Memory B cell (primary cell): ENCODE results near the gene ZNF827.
A peak's percentile ranks its signal among the peaks of the same experiment; 100 is the strongest.
"Not testable (repeated sequence)": the region's sequence is repeated elsewhere in the genome, so short reads cannot be mapped to it uniquely, and the experiment has no call there.

Experiments
- ATAC-seq: fragments of 150-1000 bp; cut with Tn5 transposase; 2 replicates; pipeline ENCODE4 v1.10.0; 2021; ENCODE audit warnings: low read depth, mild to moderate bottlenecking, moderate library complexity
- DNase-seq, 2 donors: peaks; one replicate each; pipeline ENCODE4 v3.0.0; 2022; ENCODE audit warnings: low spot score in 2 of 2
- H3K27ac Mint-ChIP-seq: one replicate; pipeline ENCODE4 v1.8.0; 2022; ENCODE audit warnings: mild to moderate bottlenecking, moderate library complexity, mixed read lengths
- H3K27me3 Mint-ChIP-seq: one replicate; pipeline ENCODE4 v1.8.0; 2022; ENCODE audit warnings: mixed read lengths
- H3K36me3 Mint-ChIP-seq: one replicate; pipeline ENCODE4 v1.8.0; 2022; ENCODE audit warnings: mild to moderate bottlenecking, mixed read lengths
- H3K4me1 Mint-ChIP-seq: one replicate; pipeline ENCODE4 v1.8.0; 2022; ENCODE audit warnings: mixed read lengths
- H3K4me3 Mint-ChIP-seq: one replicate; pipeline ENCODE4 v1.8.0; 2022; ENCODE audit warnings: mild to moderate bottlenecking, moderate library complexity, mixed read lengths
- H3K9me3 Mint-ChIP-seq: one replicate; pipeline ENCODE4 v1.8.0; 2022; ENCODE audit warnings: mixed read lengths

ZNF827 gene

DNA sequence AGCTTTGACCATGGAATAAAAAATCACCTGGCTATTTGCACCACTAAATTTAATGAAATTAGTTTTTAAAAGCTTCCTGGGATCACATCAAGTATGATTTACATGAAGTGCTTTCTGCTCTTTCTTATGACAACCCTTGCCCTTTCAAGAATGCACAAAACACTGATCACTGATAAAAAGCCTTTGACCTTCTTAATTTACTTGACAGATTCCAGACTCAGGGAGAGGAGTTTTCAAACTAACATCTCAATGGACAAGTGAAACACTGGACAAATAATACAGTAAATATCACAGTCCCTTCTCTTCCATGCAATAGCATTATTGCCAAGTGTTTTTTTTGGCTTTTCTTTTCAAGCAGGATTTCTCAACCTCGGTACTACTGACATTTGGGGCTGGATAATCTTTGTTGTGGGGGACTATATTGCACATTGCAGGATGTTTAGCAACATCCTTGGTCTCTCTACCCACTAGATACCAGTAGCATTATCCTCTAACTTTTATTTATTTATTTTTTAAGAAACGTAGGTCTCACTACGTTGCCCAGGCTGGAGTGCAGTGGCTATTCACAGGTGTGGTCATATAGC, 86.3 kb downstream of the ZNF827 start:
- Mint-ChIP-seq H3K36me3 (peaks cover 10% of the 10 kb centered on the region), H3K9me3 (no peaks in the 10 kb centered on the region), H3K27me3 (no peaks in the 10 kb centered on the region), H3K27ac (peak overlapping the region; percentile 60), H3K4me1 (peaks cover 5% of the 10 kb centered on the region), H3K4me3 (no peak overlapping the region)
- ATAC-seq (no peak), DNase-seq (no peak)

DNA sequence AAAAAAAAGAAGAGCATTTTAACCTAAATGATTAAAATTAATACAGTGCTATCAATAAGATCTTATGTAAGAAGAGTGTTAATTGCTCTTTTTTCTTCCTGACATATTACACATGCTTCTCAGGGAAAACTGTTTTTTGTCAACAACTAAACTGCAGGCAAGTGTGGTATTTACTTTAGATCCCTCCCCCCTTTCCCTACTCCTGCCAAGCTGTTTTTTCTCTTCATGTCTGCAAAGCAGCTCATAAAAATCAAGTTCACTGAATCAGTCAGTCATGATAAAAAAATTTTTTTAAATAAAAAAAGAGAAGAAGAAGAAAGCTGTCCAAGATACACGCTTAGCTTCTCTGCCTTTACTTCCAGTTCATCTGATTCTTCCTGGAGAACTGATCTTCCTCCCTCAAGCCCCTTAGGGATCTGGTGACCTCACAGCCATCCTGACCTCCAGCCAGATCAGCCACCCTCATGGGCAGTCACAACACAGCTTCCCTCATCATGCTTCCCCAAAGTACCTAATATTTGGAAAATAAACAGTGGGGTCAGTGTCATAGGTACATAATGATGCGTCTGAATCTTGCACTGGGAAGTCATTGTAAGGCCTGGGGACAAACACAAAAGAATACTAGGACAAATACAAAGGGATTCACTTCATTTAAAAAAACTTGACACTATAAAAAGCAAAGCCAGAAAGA, 87.0 kb downstream of the ZNF827 start:
- Mint-ChIP-seq H3K9me3 (no peaks in the 10 kb centered on the region), H3K4me1 (peaks cover 5% of the 10 kb centered on the region), H3K27ac (no peak overlapping the region), H3K36me3 (peaks cover 10% of the 10 kb centered on the region), H3K27me3 (no peaks in the 10 kb centered on the region), H3K4me3 (no peak overlapping the region)
- DNase-seq (no peak), ATAC-seq (no peak)

DNA sequence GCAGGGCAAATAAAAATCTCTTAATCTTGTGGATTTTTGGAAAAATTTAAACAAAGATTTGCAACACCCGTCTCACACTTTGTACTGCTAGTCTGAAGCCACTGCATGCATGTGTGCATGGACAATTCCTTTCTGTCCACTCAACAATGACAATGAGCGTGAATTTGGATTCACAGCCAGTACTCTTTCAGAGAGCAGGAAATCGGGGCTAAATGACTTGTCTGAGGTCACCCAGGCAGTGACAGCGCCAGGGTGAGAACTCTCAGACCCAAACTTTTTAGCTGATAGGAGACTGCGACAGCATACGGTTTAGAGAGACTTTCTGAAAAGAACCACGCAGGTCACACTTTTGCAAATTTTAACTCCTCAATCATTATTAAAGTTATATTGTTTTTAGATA, 90.9 kb downstream of the ZNF827 start:
- Mint-ChIP-seq H3K27me3 (no peaks in the 10 kb centered on the region), H3K4me1 (peaks cover 10% of the 10 kb centered on the region), H3K27ac (peak overlapping the region; percentile 38), H3K36me3 (peaks cover 18% of the 10 kb centered on the region), H3K4me3 (no peak overlapping the region), H3K9me3 (no peaks in the 10 kb centered on the region)
- ATAC-seq: no peak
- DNase-seq: no peak

DNA sequence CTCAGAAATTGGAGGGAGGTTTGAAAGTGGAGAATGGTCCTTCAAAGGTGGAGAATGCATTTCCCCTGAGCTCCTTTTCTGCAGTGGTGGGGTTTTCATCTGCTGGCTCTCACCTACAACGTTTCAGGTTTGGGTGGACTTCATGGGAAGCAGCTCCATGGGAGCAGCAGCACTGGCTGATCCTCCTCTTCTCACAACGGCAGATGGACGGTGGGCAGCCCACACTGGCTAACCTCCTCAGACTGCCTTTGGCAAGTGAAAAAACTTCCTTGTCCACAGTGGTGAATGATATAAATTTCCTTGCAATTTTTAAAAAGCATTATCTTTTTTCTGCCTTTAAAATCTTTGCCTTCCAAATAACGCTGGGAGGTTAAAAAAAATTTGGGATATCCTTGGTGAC, 93.5 kb downstream of the ZNF827 start:
- H3K36me3 Mint-ChIP-seq: peaks cover 36% of the 10 kb centered on the region
- H3K27ac Mint-ChIP-seq: peak overlapping the region; percentile 31
- H3K4me3 Mint-ChIP-seq: no peak overlapping the region
- no peak for ATAC-seq
- DNase-seq: no peak
- H3K9me3 Mint-ChIP-seq: no peaks in the 10 kb centered on the region
- H3K4me1 Mint-ChIP-seq: peaks cover 10% of the 10 kb centered on the region
- no peaks in the 10 kb centered on the region for H3K27me3 Mint-ChIP-seq

DNA sequence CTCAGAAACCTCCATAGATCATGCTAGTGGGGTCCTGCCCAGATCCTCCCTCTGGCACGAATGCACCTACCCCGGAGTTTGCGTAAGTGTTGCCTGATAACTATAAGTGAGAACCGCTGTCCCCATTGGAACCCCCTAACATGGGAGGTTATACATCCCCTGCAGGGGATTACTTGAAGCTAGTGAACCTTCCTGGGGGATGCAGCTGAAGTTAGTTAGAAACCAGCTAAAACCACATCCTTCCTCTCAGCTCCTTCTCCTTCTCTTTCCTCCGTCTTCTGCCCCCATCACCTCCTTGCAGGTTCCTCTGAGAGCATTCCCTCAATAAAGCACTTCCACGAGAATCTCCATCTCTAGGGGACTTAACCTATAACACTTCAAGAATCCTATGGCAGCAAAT, 95.0 kb downstream of the ZNF827 start:
- Mint-ChIP-seq H3K9me3 (no peaks in the 10 kb centered on the region), H3K4me1 (peaks cover 13% of the 10 kb centered on the region), H3K27me3 (no peaks in the 10 kb centered on the region), H3K27ac (peak overlapping the region; percentile 61), H3K36me3 (peaks cover 34% of the 10 kb centered on the region), H3K4me3 (no peak overlapping the region)
- DNase-seq (no peak), ATAC-seq (no peak)

DNA sequence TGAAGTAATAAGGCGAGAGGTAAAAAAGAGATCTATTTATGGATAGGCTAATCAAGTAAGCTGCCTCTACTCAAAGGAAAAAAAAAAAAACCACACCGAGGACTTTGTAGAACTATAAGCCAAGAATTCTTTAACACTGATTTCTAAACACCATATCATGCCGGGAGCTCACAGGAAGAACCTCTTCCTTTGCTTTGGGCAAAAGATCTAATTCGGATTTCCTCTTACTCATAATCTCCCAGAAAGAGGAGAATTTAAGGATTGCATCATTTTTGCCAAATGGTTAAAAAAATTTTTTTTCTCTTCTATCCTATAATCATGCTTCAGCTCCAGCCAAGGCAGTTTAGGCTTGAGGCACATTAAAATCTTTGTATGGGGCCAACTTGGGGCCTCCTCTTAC, 95.5 kb downstream of the ZNF827 start:
- H3K9me3 Mint-ChIP-seq: no peaks in the 10 kb centered on the region
- DNase-seq (no peak), ATAC-seq (no peak)
- no peak overlapping the region for H3K4me3 Mint-ChIP-seq
- peaks cover 13% of the 10 kb centered on the region for H3K4me1 Mint-ChIP-seq
- peaks cover 32% of the 10 kb centered on the region for H3K36me3 Mint-ChIP-seq
- peak overlapping the region; percentile 61 for H3K27ac Mint-ChIP-seq
- H3K27me3 Mint-ChIP-seq: no peaks in the 10 kb centered on the region

DNA sequence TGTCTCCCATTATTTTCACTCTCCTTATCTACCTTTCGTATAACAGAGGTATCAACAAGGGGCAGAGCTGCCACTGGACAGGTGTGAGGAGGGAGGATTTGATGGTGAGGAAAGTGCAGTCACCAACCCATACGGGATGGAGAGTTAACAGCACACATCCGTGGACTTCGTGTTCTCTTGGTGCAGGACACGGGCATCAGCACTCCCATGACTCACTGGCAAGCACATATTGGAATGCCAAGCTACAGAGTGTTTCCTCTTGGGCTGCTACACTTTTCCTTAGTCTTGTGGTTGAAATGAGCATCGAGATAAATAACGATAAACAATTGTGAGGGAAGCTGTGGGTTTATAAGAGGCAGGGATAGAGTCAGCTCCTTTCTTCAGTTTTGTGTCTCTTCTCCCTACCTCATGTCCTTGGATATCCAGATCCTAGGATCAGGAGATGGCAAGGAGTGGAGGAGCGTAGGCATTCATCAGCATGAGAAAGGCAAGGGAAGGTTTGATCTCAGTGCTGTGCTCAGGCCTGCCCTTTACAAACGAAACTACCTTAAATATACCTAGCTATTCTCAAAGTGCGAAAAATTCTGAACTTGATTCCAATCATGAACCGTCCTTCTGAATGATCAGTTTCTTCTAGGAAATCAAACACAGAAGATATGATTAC, 96.3 kb downstream of the ZNF827 start:
- no peak overlapping the region for H3K4me3 Mint-ChIP-seq

DNA sequence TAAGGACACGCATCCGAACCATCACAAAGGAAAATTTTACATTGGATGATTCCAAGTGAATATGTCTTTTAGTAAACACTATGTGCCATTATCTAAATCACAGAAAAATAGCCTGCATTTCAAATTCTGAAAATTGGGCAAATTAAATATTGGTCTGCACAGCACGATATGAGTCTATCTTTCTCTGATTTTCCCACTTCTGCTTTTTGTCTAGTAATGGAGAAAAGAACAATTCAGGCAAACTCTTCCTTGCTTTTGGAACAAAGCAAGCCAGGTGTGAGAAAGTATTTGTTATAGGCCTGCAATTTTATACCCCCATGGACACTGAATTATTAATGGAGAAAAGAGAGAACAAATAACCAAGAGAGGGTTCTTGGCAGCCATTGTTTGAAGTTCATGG, 97.8 kb downstream of the ZNF827 start:
- no peak for ATAC-seq
- peak overlapping the region; percentile 50 for H3K27ac Mint-ChIP-seq
- no peaks in the 10 kb centered on the region for H3K9me3 Mint-ChIP-seq
- H3K4me3 Mint-ChIP-seq: no peak overlapping the region
- no peaks in the 10 kb centered on the region for H3K27me3 Mint-ChIP-seq
- peaks cover 30% of the 10 kb centered on the region for H3K36me3 Mint-ChIP-seq
- H3K4me1 Mint-ChIP-seq: peaks cover 13% of the 10 kb centered on the region
- DNase-seq: no peak

More for the DNA sequence above, 96.3 kb downstream of the ZNF827 start:
- DNase-seq: no peak
- H3K36me3 Mint-ChIP-seq: peaks cover 31% of the 10 kb centered on the region
- ATAC-seq: no peak
- H3K4me1 Mint-ChIP-seq: peaks cover 13% of the 10 kb centered on the region
- H3K27me3 Mint-ChIP-seq: no peaks in the 10 kb centered on the region
- peak overlapping the region; percentile 18 for H3K27ac Mint-ChIP-seq
- no peaks in the 10 kb centered on the region for H3K9me3 Mint-ChIP-seq

DNA sequence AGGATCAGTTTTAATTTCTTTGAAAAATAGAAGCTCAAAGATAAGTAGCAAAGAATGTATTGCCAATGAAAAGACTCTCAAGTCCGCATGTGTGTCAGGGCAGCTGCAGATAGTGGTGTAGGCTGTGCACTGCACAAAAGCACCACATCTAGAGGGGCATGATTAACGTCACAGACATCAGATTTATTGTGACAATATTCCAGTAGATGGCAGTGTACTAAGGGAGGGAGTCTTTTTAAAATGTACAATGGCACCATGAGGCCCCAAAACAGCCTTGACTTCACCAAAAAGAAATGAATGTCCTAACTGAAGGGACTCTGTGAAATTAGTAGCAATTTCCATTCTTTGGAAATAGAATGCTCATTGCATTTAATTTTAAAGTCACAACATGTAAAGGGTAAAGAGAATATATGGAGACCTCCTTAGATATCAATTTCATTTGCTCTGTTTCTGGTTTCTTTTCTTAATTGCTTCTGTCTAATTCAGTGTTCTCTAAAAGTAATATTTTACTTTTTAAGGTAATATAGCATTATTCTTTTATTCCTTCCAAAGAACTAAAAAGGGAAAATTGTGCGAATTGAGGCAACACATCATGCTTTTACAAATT, 98.4 kb downstream of the ZNF827 start:
- no peak overlapping the region for H3K4me3 Mint-ChIP-seq
- no peaks in the 10 kb centered on the region for H3K9me3 Mint-ChIP-seq
- peaks cover 13% of the 10 kb centered on the region for H3K4me1 Mint-ChIP-seq
- H3K36me3 Mint-ChIP-seq: peaks cover 30% of the 10 kb centered on the region
- ATAC-seq: peak; percentile 84
- H3K27me3 Mint-ChIP-seq: no peaks in the 10 kb centered on the region
- DNase-seq: peak in 1 of 2 donors; percentile 4
- H3K27ac Mint-ChIP-seq: no peak overlapping the region

DNA sequence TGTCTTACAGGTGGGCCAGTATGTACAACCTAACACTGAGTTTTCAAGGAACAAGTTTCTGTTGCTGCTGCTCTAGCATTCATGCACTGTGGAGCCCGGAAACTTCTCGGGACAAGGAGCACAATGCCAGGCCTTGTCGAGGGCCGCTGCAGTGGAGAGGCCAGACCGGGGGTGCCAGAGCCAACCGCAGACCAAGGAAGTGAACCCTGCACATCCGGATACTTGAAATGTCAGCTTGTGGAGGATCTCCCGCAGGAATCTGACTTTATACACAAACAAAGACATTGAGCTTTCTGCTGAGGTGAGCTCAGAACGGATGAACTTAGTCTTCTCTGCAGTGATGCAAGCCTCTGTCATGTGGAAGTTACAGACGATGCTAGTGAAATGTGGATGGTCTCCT, 99.5 kb downstream of the ZNF827 start:
- peaks cover 11% of the 10 kb centered on the region for H3K4me1 Mint-ChIP-seq
- peaks cover 26% of the 10 kb centered on the region for H3K36me3 Mint-ChIP-seq
- no peak for DNase-seq
- no peak for ATAC-seq
- no peak overlapping the region for H3K27ac Mint-ChIP-seq
- H3K9me3 Mint-ChIP-seq: no peaks in the 10 kb centered on the region
- H3K27me3 Mint-ChIP-seq: no peaks in the 10 kb centered on the region
- H3K4me3 Mint-ChIP-seq: no peak overlapping the region

DNA sequence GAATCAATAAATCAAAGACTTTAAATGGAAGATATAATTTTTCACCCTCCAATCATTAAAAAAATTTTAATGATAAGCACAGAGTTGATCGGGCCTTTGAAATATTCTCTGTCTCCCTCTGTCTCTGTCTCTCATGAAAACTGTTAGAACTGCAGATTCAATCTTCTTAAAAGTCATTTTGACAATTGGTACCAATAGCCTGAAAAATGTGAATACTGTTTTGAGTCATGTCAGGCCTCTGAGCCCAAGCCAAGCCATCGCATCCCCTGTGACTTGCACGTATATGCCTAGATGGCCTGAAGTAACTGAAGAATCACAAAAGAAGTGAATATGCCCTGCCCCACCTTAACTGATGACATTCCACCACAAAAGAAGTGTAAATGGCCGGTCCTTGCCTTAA, 106.2 kb downstream of the ZNF827 start:
- H3K36me3 Mint-ChIP-seq: peaks cover 26% of the 10 kb centered on the region
- H3K27me3 Mint-ChIP-seq, DNase-seq, H3K4me3 Mint-ChIP-seq, ATAC-seq, H3K4me1 Mint-ChIP-seq, H3K9me3 Mint-ChIP-seq: not testable (repeated sequence)
- H3K27ac Mint-ChIP-seq: peak overlapping the region; percentile 37

DNA sequence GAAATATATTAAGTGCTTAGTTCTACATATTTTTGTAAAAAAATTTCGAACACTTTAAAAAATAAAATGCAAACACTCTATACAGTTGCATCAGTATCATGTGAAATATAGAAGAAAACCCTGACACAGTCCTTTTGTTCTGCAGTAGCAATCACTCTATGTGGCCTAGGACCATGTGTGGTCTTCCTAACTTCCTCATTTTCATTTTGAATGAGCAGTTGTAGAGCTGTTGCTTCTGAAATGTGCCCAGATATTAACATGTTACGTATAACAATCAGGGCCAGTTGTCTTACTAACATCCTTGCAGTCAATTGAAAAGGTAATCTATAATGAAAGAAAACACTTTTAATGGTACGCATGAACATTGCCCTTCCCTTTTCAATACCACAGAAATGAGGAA, 107.9 kb downstream of the ZNF827 start:
- H3K4me3 Mint-ChIP-seq: no peak overlapping the region
- DNase-seq (peak in 1 of 2 donors; percentile 7), ATAC-seq (peak; percentile 83)
- peaks cover 10% of the 10 kb centered on the region for H3K4me1 Mint-ChIP-seq
- peaks cover 29% of the 10 kb centered on the region for H3K36me3 Mint-ChIP-seq
- H3K27me3 Mint-ChIP-seq: no peaks in the 10 kb centered on the region
- H3K9me3 Mint-ChIP-seq: peaks cover 1% of the 10 kb centered on the region
- H3K27ac Mint-ChIP-seq: no peak overlapping the region

DNA sequence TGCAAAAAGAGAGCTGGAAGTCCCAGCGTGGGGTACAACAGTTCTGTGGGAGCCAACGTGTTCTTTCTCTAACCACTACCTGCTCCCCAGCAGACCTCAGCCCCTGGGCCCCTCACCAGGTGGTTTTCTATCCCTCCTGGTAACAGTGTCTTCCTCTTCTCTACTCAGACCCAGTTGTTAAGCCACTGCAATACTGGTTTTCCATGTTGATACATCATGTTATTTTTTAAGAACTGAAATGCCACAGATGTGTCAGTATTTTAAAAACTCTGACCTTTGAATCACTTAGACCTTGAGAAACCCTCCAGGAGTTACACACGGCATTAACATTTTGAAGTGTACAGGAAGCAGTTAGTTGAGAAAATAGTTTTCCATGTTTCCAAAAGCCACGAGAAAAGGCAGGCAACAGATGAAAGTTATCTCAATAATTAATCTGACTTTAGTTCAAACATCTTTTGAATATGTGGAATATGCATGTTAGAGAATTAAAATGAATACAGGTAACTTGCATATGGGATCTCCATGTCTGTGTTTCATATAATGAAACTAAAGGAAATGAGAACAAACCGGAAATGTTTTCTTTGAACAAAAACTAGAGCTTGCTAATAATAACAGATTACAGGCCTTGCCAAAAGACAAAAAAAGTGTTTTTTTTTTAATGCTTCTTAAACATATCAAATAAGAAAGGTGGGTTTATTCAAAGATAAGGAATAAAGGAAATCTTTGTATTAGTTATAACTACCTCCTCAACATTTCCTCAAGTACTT, 108.8 kb downstream of the ZNF827 start:
- peaks cover 35% of the 10 kb centered on the region for H3K36me3 Mint-ChIP-seq
- H3K27ac Mint-ChIP-seq: peak overlapping the region; percentile 63
- ATAC-seq (no peak), DNase-seq (no peak)
- H3K9me3 Mint-ChIP-seq: peaks cover 1% of the 10 kb centered on the region
- H3K4me3 Mint-ChIP-seq: no peak overlapping the region
- H3K4me1 Mint-ChIP-seq: peaks cover 10% of the 10 kb centered on the region
- H3K27me3 Mint-ChIP-seq: no peaks in the 10 kb centered on the region
